Parathyroid adenoma (tissue), 2 donors: ENCODE measurements around the gene RTTN.

Experiments used
- H2AFZ ChIP-seq: fragments of 300-600 bp; sonication (generic); one replicate; pipeline ENCODE4 v1.7.0; 2017; ENCODE audit warnings: antibody characterized with exemption, mild to moderate bottlenecking
- H3K27ac ChIP-seq: fragments of 300-600 bp; sonication (generic); one replicate; pipeline ENCODE4 v1.7.0; 2017
- H3K27me3 ChIP-seq: fragments of 300-600 bp; sonication (generic); one replicate; pipeline ENCODE4 v1.7.0; 2017; ENCODE audit warnings: low read length; ENCODE audit not compliant: control insufficient read depth, insufficient read depth
- H3K36me3 ChIP-seq: fragments of 300-600 bp; sonication (generic); one replicate; pipeline ENCODE4 v1.7.0; 2017; ENCODE audit warnings: low read length; ENCODE audit not compliant: control insufficient read depth, insufficient read depth
- H3K4me1 ChIP-seq: fragments of 300-600 bp; sonication (generic); one replicate; pipeline ENCODE4 v1.7.0; 2017; ENCODE audit warnings: control low read depth
- H3K4me2 ChIP-seq: fragments of 300-600 bp; sonication (generic); one replicate; pipeline ENCODE4 v1.7.0; 2017; ENCODE audit warnings: low read length
- H3K4me3 ChIP-seq: fragments of 300-600 bp; sonication (generic); one replicate; pipeline ENCODE4 v1.7.0; 2017; ENCODE audit warnings: low read depth, low read length
- H3K79me2 ChIP-seq: fragments of 300-600 bp; sonication (generic); one replicate; pipeline ENCODE4 v1.7.0; 2017; ENCODE audit warnings: control low read depth
- H3K9ac ChIP-seq: fragments of 300-600 bp; sonication (generic); one replicate; pipeline ENCODE4 v1.7.0; 2017; ENCODE audit warnings: mild to moderate bottlenecking
- H3K9me3 ChIP-seq: fragments of 300-600 bp; sonication (generic); one replicate; pipeline ENCODE4 v1.7.0; 2017; ENCODE audit warnings: low read length; ENCODE audit not compliant: control insufficient read depth
- TF ChIP-seq, protein P1 (sequence below): fragments of 300-600 bp; sonication (generic); IDR thresholded peaks from one replicate; pipeline ENCODE4 v1.7.0; 2017; ENCODE audit warnings: antibody characterized with exemption, mild to moderate bottlenecking
- donor health status: primary hyperparathyroidism.

The RTTN gene

DNA sequence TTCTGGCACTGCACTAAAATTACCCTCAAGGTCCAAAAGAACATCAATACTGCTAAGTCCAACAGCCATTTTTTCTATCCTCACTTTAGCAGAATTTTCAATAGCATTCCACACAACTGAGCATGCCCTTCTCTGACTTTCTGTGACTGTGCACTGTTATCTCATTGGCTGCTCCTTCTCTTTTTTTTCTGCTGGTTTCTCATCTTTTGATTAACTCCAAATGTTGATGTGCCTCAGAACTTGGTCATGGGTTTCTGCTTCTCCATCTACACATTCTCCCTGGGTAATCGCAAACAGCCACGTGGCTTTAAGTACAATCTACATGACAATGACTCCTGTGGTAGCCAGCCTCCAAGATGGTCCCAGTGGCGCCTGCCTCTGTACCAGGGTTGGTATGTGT, 182.9 kb downstream of the RTTN start:
- Histone ChIP-seq H3K4me3 (no peak overlapping the region), H3K9me3 (no peaks in the 10 kb centered on the region), H3K4me2 (no peak overlapping the region), H3K27me3 (no peaks in the 10 kb centered on the region), H3K79me2 (no peaks in the 10 kb centered on the region), H3K4me1 (no peaks in the 10 kb centered on the region), H3K9ac (no peak overlapping the region), H3K27ac (no peak overlapping the region), H2AFZ (no peak overlapping the region), H3K36me3 (no peaks in the 10 kb centered on the region)
- TF ChIP-seq, protein P1, sequence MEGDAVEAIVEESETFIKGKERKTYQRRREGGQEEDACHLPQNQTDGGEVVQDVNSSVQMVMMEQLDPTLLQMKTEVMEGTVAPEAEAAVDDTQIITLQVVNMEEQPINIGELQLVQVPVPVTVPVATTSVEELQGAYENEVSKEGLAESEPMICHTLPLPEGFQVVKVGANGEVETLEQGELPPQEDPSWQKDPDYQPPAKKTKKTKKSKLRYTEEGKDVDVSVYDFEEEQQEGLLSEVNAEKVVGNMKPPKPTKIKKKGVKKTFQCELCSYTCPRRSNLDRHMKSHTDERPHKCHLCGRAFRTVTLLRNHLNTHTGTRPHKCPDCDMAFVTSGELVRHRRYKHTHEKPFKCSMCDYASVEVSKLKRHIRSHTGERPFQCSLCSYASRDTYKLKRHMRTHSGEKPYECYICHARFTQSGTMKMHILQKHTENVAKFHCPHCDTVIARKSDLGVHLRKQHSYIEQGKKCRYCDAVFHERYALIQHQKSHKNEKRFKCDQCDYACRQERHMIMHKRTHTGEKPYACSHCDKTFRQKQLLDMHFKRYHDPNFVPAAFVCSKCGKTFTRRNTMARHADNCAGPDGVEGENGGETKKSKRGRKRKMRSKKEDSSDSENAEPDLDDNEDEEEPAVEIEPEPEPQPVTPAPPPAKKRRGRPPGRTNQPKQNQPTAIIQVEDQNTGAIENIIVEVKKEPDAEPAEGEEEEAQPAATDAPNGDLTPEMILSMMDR, result no peak

DNA sequence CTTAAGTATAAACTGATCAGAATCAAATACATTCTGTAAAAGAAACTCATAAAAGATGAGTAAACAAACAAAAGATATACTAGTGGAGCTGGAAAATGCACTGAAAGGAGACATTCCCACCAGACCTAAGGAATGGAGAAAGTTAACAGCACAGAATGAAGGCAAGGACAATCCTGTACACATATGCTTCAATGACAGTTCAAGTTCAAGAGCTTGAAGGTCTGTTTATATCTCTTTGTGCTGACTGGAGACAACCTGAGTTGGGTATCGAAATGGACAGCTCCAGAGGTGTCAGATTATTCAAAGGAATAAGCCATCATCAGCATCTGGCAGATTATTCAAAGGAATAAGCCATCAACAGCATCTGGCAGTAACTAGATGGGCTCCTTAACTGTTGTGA, 184.0 kb downstream of the RTTN start:
- TF ChIP-seq, protein P1, result no peak
- no peak overlapping the region for H3K27ac ChIP-seq
- H3K36me3 ChIP-seq, result no peaks in the 10 kb centered on the region
- H3K9ac ChIP-seq, result no peak overlapping the region
- H3K27me3 ChIP-seq, result no peaks in the 10 kb centered on the region
- no peak overlapping the region for H2AFZ ChIP-seq
- no peak overlapping the region for H3K4me2 ChIP-seq
- H3K79me2 ChIP-seq, result no peaks in the 10 kb centered on the region
- no peaks in the 10 kb centered on the region for H3K9me3 ChIP-seq
- H3K4me3 ChIP-seq, result no peak overlapping the region
- H3K4me1 ChIP-seq, result no peaks in the 10 kb centered on the region

DNA sequence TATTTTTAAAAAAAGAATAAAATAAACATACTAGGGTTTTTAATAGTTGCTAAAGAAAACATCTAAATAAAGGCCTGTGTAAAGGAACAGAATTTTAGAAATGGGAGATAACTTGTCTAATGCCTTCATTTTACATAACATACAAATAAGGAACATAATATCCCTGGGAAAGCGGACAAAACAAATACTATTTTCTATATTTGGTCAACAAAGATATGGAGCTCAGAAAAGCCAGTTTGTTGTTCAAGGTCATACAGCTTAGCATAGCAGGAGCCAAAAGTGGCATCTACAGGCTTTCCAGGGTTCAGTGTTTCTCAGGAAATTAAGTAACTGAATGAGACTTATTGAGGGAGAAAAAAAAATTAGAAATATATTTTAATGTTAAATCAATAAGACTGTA, 184.4 kb downstream of the RTTN start:
- H3K9ac ChIP-seq, result no peak overlapping the region
- H3K27ac ChIP-seq, result no peak overlapping the region
- H3K79me2 ChIP-seq, result no peaks in the 10 kb centered on the region
- TF ChIP-seq, protein P1, result no peak
- H3K4me3 ChIP-seq, result no peak overlapping the region
- H3K9me3 ChIP-seq, result no peaks in the 10 kb centered on the region
- H3K27me3 ChIP-seq, result no peaks in the 10 kb centered on the region
- no peaks in the 10 kb centered on the region for H3K36me3 ChIP-seq
- H3K4me1 ChIP-seq, result no peaks in the 10 kb centered on the region
- no peak overlapping the region for H2AFZ ChIP-seq
- H3K4me2 ChIP-seq, result no peak overlapping the region

DNA sequence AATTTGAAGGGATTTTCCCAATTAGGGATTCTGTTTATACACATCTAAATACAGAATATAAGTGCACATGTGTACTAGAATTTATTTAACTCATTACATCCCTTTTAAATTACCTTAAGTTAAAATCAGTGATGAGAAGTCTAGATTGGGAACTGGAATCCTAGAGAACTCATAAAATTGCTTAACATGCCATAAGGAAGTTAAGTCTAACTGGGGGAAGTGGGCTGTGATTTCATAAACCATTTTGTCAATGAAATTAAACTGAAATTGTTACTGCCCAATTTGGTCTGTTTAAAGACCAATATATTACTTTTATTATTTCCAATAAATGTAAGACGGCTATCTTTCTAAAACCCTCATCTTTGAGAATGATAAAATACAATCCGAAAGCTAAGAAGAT, 185.5 kb downstream of the RTTN start:
- Histone ChIP-seq H3K27ac (no peak overlapping the region), H3K27me3 (no peaks in the 10 kb centered on the region), H2AFZ (no peak overlapping the region), H3K9me3 (no peaks in the 10 kb centered on the region), H3K4me1 (peaks cover 3% of the 10 kb centered on the region), H3K4me2 (no peak overlapping the region), H3K9ac (no peak overlapping the region), H3K36me3 (no peaks in the 10 kb centered on the region), H3K4me3 (no peak overlapping the region), H3K79me2 (no peaks in the 10 kb centered on the region)
- TF ChIP-seq, protein P1, result no peak

DNA sequence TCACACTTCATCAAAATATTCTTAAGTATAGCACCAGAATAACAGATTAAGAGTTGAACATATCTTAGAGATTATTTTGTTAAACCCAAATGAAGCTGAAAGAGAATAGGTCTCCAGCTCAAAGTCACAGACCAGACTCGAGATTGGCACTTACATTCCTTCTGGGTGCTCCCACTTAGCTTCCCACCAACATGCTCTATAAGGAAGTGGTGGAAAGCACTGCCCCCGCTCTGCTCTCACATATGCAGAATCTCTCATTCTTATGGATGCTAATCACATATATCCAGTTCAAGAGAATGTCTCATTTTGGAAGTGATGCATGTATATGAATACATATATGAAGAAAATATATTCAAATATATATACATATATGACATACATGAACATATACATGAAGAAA, 186.4 kb downstream of the RTTN start:
- no peaks in the 10 kb centered on the region for H3K27me3 ChIP-seq
- no peaks in the 10 kb centered on the region for H3K36me3 ChIP-seq
- no peak overlapping the region for H3K9ac ChIP-seq
- TF ChIP-seq, protein P1, result no peak
- peaks cover 3% of the 10 kb centered on the region for H3K4me1 ChIP-seq
- H3K4me3 ChIP-seq, result no peak overlapping the region
- no peak overlapping the region for H3K4me2 ChIP-seq
- H3K79me2 ChIP-seq, result no peaks in the 10 kb centered on the region
- no peaks in the 10 kb centered on the region for H3K9me3 ChIP-seq
- H2AFZ ChIP-seq, result no peak overlapping the region
- no peak overlapping the region for H3K27ac ChIP-seq
